ENCODE measurements around the gene ASAP2. TPM values are rescaled to one million over a fixed set of nuclear protein-coding genes. Genes with fewer than 3 reads are reported as not detected.

Gene ASAP2
- total and polyA plus RNA-seq, 9 of the 15 experiments (the other 6 are each of a cell fraction or from before 2014, with no cell fraction given) = 0.06 to 4.3 (median 3.1) TPM

GRCh38 chr2:9212661-9213411 is 6.2 kb downstream of the ASAP2 start:
- CTCF ChIA-PET (ENCODE audit: low intra/inter-chr PET ratio) = no interaction called here
- BruUV-seq (replicated peaks) = no TSS peak
- no peak for FAIRE-seq

More at GRCh38 chr2:9212661-9213411, 6.2 kb downstream of the ASAP2 start:
- Histone ChIP-seq H4K20me1 (replicated peaks; ENCODE audit: control insufficient read depth, insufficient read depth, low read length) (no peaks in the 10 kb centered on the region; the same call in 1 of the 2 replicates), H3K9me3 (replicated peaks; ENCODE audit: control insufficient read depth, insufficient read depth, low read depth, low read length) (no peaks in the 10 kb centered on the region), H3K27me3 (ENCODE audit: control insufficient read depth in 2 of 2, insufficient read depth in 2 of 2, low read length in 2 of 2) (peaks cover 0 to 16% of the 10 kb centered on the region in 2 experiments; a peak in 1 of 5 replicates), H3K27ac (ENCODE audit: extremely low read depth, low read depth, low read length) (no peak overlapping the region), H3K9ac (ENCODE audit: insufficient read depth in 1 of 2, low read depth in 2 of 2, low read length in 2 of 2) (peak overlapping the region in 1 of 2 experiments; percentile 75; a peak in 2 of 4 replicates), H2AFZ (ENCODE audit: low read depth, low read length) (no peak overlapping the region), H3K4me3 (no peak overlapping the region), H3K4me2 (ENCODE audit: insufficient read depth, low read length) (no peak overlapping the region), H3K79me2 (ENCODE audit: control insufficient read depth, insufficient read depth, low read length) (peaks cover 6% of the 10 kb centered on the region), H3K9me1 (ENCODE audit: control insufficient read depth, insufficient read depth, low read length) (no peaks in the 10 kb centered on the region), H3K4me1 (replicated peaks in 1 of 2; ENCODE audit: control insufficient read depth in 2 of 2, insufficient read depth in 2 of 2, low read length in 2 of 2) (peaks cover 5 to 9% of the 10 kb centered on the region in 2 experiments; a peak in 4 of 5 replicates), H3K36me3 (ENCODE audit: control insufficient read depth, insufficient read depth, low read length) (no peaks in the 10 kb centered on the region)
- intact Hi-C loops (cut with micrococcal nuclease) (no loop called here), in situ Hi-C loops (cut with MboI) (no loop called here)
- DNase-seq (ENCODE audit: extremely low read depth in 1 of 4, low spot score in 3 of 4) = no peak
- TF ChIP-seq CEBPB (tag; IDR thresholded peaks at IDR 0.05) = peak; percentile 63
- TF ChIP-seq ARID2 (IDR thresholded peaks at IDR 0.05) = no peak
- TF ChIP-seq RFX1 (IDR thresholded peaks at IDR 0.05) = no peak
- TF ChIP-seq HOXB6 (CRISPR knock-in tag; IDR thresholded peaks at IDR 0.05; ENCODE audit: borderline replicate concordance) = no peak
- no peak for TF ChIP-seq ZNF277 (CRISPR knock-in tag; IDR thresholded peaks at IDR 0.05; ENCODE audit: borderline replicate concordance)
- no peak for TF ChIP-seq NFIC (IDR thresholded peaks at IDR 0.05)
- no peak for TF ChIP-seq CCNT2 (IDR thresholded peaks at IDR 0.05; ENCODE audit: borderline replicate concordance, extremely low read depth, insufficient read length, low read depth, low read length)
- TF ChIP-seq AFF1 (IDR thresholded peaks at IDR 0.05; ENCODE audit: low read depth in 1 of 2, partially characterized antibody in 2 of 2) = no peak
- TF ChIP-seq BHLHE40 (IDR thresholded peaks at IDR 0.05; ENCODE audit: low read length) = peak; percentile 35; the same call in 1 of the 2 replicates
- no peak for ATAC-seq
- POLR2A ChIA-PET = interaction anchor here (0.7 to 1.2 kb wide), 3 partner anchors 11 to 30 kb away, joined by 3 read pairs; no protein-coding TSS in a partner anchor
- 31% methylated on average over 19 of the region's 19 CpGs for WGBS (ENCODE audit: insufficient coverage, low coverage, missing lambda C conversion rate)
